Measurements from ENCODE around the gene JADE2. TPM values are rescaled to one million over a fixed set of nuclear protein-coding genes. Genes with fewer than 3 reads are reported as not detected.

The JADE2 gene
- polyA plus RNA-seq, 3 donors = 2.1 to 10.2 (median 3.1) TPM

GRCh38 chr5:134537297-134537696 is 11.8 kb downstream of the JADE2 start:
- Histone ChIP-seq H3K4me2 (replicated peaks; ENCODE audit: extremely low read depth, low read length, poor library complexity, severe bottlenecking) (no peak overlapping the region), H3K9me3 (replicated peaks in 1 of 2; ENCODE audit: control insufficient read depth in 1 of 2, insufficient read depth in 1 of 2, low read length in 2 of 2) (no peaks in the 10 kb centered on the region), H3K36me3 (replicated peaks in 1 of 2; ENCODE audit: control insufficient read depth in 1 of 2, insufficient read depth in 2 of 2, low read length in 2 of 2) (peaks cover 10 to 52% of the 10 kb centered on the region in 2 donors), H3K27me3 (ENCODE audit: control insufficient read depth in 2 of 2, insufficient read depth in 2 of 2, low read length in 2 of 2) (no peaks in the 10 kb centered on the region), H2AFZ (ENCODE audit: insufficient read depth, low read depth, low read length, poor library complexity, severe bottlenecking) (no peak overlapping the region), H3K4me3 (replicated peaks in 1 of 3; ENCODE audit: low read depth in 2 of 3, low read length in 3 of 3) (no peak overlapping the region), H3K79me2 (ENCODE audit: insufficient read depth, low read length) (peaks cover 14% of the 10 kb centered on the region), H3K9ac (ENCODE audit: insufficient read depth, low read length, poor library complexity, severe bottlenecking) (no peak overlapping the region), H3K4me1 (ENCODE audit: control insufficient read depth in 1 of 2, insufficient read depth in 2 of 2, low read length in 2 of 2) (peaks cover 14 to 22% of the 10 kb centered on the region in 2 donors), H4K20me1 (ENCODE audit: insufficient read depth, low read length) (peaks cover 65% of the 10 kb centered on the region), H3K27ac (ENCODE audit: low read depth in 1 of 2, low read length in 2 of 2) (no peak overlapping the region)
- intact Hi-C loops (cut with micrococcal nuclease) = no loop called here
- H3K27ac Mint-ChIP-seq = no peak overlapping the region
- H3K27me3 Mint-ChIP-seq (ENCODE audit: low read depth in 3 of 3) = peaks cover 0 to 2% (median 0%) of the 10 kb centered on the region in 3 donors
- no peak for TF ChIP-seq CTCF (IDR thresholded peaks at IDR 0.05)
- peaks cover 42 to 46% of the 10 kb centered on the region in 2 donors for H3K36me3 Mint-ChIP-seq
- H3K4me3 Mint-ChIP-seq = no peak overlapping the region
- no peaks in the 10 kb centered on the region for H3K9me3 Mint-ChIP-seq
- DNase-seq = no peak
- peaks cover 23% of the 10 kb centered on the region for H3K4me1 Mint-ChIP-seq

GRCh38 chr5:134538296-134538695 is 12.8 kb downstream of the JADE2 start:
- intact Hi-C loops (cut with micrococcal nuclease) = no loop called here
- no peak overlapping the region for H3K4me3 Mint-ChIP-seq
- Histone ChIP-seq H3K79me2 (ENCODE audit: insufficient read depth, low read length) (peaks cover 14% of the 10 kb centered on the region), H3K27ac (ENCODE audit: low read depth in 1 of 2, low read length in 2 of 2) (no peak overlapping the region), H3K4me3 (replicated peaks in 1 of 3; ENCODE audit: low read depth in 2 of 3, low read length in 3 of 3) (no peak overlapping the region), H3K9me3 (replicated peaks in 1 of 2; ENCODE audit: control insufficient read depth in 1 of 2, insufficient read depth in 1 of 2, low read length in 2 of 2) (no peaks in the 10 kb centered on the region), H3K4me1 (ENCODE audit: control insufficient read depth in 1 of 2, insufficient read depth in 2 of 2, low read length in 2 of 2) (peaks cover 12 to 17% of the 10 kb centered on the region in 2 donors), H2AFZ (ENCODE audit: insufficient read depth, low read depth, low read length, poor library complexity, severe bottlenecking) (no peak overlapping the region), H3K9ac (ENCODE audit: insufficient read depth, low read length, poor library complexity, severe bottlenecking) (no peak overlapping the region), H3K27me3 (ENCODE audit: control insufficient read depth in 2 of 2, insufficient read depth in 2 of 2, low read length in 2 of 2) (no peaks in the 10 kb centered on the region), H4K20me1 (ENCODE audit: insufficient read depth, low read length) (peaks cover 57% of the 10 kb centered on the region), H3K4me2 (replicated peaks; ENCODE audit: extremely low read depth, low read length, poor library complexity, severe bottlenecking) (no peak overlapping the region), H3K36me3 (replicated peaks in 1 of 2; ENCODE audit: control insufficient read depth in 1 of 2, insufficient read depth in 2 of 2, low read length in 2 of 2) (peaks cover 10 to 52% of the 10 kb centered on the region in 2 donors)
- DNase-seq = no peak
- no peaks in the 10 kb centered on the region for H3K9me3 Mint-ChIP-seq
- WGBS (ENCODE audit: insufficient coverage) = 100% methylated on average over 1 of the region's 3 CpGs
- H3K27ac Mint-ChIP-seq = peak overlapping the region in 3 of 7 donors; percentile 6 to 51 (median 7)
- H3K4me1 Mint-ChIP-seq = peaks cover 15% of the 10 kb centered on the region
- TF ChIP-seq CTCF (IDR thresholded peaks at IDR 0.05) = no peak
- peaks cover 42 to 46% of the 10 kb centered on the region in 2 donors for H3K36me3 Mint-ChIP-seq
- peaks cover 0 to 2% (median 0%) of the 10 kb centered on the region in 3 donors for H3K27me3 Mint-ChIP-seq (ENCODE audit: low read depth in 3 of 3)
